Measurements from ENCODE around the gene RNF220. TPM values are rescaled to one million over a fixed set of nuclear protein-coding genes. Genes with fewer than 3 reads are reported as not detected.

RNF220 gene
- total and polyA plus RNA-seq, 2 of the 13 experiments (the other 11 are each of a cell fraction or from before 2014, with no cell fraction given): 48.2 to 72.1 TPM

- TF ChIP-seq, protein P1, sequence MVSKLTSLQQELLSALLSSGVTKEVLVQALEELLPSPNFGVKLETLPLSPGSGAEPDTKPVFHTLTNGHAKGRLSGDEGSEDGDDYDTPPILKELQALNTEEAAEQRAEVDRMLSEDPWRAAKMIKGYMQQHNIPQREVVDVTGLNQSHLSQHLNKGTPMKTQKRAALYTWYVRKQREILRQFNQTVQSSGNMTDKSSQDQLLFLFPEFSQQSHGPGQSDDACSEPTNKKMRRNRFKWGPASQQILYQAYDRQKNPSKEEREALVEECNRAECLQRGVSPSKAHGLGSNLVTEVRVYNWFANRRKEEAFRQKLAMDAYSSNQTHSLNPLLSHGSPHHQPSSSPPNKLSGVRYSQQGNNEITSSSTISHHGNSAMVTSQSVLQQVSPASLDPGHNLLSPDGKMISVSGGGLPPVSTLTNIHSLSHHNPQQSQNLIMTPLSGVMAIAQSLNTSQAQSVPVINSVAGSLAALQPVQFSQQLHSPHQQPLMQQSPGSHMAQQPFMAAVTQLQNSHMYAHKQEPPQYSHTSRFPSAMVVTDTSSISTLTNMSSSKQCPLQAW (CRISPR knock-in tag; IDR thresholded peaks at IDR 0.05): no peak
- TF ChIP-seq ZBTB43 (CRISPR knock-in tag; conservative IDR thresholded peaks at IDR 0.05) (no peak), ZNF740 (CRISPR knock-in tag; IDR thresholded peaks at IDR 0.05) (no peak), HNRNPLL (IDR thresholded peaks at IDR 0.05; ENCODE audit: low read depth, low read length, poor library complexity, severe bottlenecking) (no peak), RXRB (CRISPR knock-in tag; IDR thresholded peaks at IDR 0.05; ENCODE audit: borderline replicate concordance) (peak; percentile 58), CREM (IDR thresholded peaks at IDR 0.05) (no peak), CREM (CRISPR knock-in tag; IDR thresholded peaks at IDR 0.05) (no peak), BORCS8-MEF2B (CRISPR knock-in tag; IDR thresholded peaks at IDR 0.05) (peak; percentile 8; the same call in 1 of the 2 replicates), MXD3 (CRISPR knock-in tag; IDR thresholded peaks at IDR 0.05) (0 out of 2 replicates have a peak, but pooled peaks have one; percentile 63), ZNF878 (CRISPR knock-in tag; IDR thresholded peaks at IDR 0.05) (no peak), PHF8 (CRISPR knock-in tag; IDR thresholded peaks at IDR 0.05) (peak; percentile 73), DDIT3 (CRISPR knock-in tag; IDR thresholded peaks at IDR 0.05) (no peak), SP5 (CRISPR knock-in tag; IDR thresholded peaks at IDR 0.05; ENCODE audit: borderline replicate concordance, low read depth) (peak; percentile 20; the same call in 1 of the 2 replicates), ZC3H13 (CRISPR knock-in tag; IDR thresholded peaks at IDR 0.05) (no peak), SALL2 (CRISPR knock-in tag; IDR thresholded peaks at IDR 0.05) (peak; percentile 71), ZNF33B (CRISPR knock-in tag; IDR thresholded peaks at IDR 0.05) (no peak), RARG (CRISPR knock-in tag; IDR thresholded peaks at IDR 0.05; ENCODE audit: low read depth) (no peak), NFIC (IDR thresholded peaks at IDR 0.05; ENCODE audit: low read length) (no peak), ZNF678 (CRISPR knock-in tag; IDR thresholded peaks at IDR 0.05) (0 out of 2 replicates have a peak, but pooled peaks have one; percentile 63), ARID2 (CRISPR knock-in tag; IDR thresholded peaks at IDR 0.05; ENCODE audit: borderline replicate concordance) (no peak), DNMT1 (CRISPR knock-in tag; IDR thresholded peaks at IDR 0.05) (no peak), ZNF160 (CRISPR knock-in tag; IDR thresholded peaks at IDR 0.05) (peak; percentile 77; the same call in 1 of the 2 replicates)
- TF ChIP-seq, protein P2, sequence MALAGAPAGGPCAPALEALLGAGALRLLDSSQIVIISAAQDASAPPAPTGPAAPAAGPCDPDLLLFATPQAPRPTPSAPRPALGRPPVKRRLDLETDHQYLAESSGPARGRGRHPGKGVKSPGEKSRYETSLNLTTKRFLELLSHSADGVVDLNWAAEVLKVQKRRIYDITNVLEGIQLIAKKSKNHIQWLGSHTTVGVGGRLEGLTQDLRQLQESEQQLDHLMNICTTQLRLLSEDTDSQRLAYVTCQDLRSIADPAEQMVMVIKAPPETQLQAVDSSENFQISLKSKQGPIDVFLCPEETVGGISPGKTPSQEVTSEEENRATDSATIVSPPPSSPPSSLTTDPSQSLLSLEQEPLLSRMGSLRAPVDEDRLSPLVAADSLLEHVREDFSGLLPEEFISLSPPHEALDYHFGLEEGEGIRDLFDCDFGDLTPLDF (CRISPR knock-in tag; IDR thresholded peaks at IDR 0.05): no peak
- TF ChIP-seq, protein P3, sequence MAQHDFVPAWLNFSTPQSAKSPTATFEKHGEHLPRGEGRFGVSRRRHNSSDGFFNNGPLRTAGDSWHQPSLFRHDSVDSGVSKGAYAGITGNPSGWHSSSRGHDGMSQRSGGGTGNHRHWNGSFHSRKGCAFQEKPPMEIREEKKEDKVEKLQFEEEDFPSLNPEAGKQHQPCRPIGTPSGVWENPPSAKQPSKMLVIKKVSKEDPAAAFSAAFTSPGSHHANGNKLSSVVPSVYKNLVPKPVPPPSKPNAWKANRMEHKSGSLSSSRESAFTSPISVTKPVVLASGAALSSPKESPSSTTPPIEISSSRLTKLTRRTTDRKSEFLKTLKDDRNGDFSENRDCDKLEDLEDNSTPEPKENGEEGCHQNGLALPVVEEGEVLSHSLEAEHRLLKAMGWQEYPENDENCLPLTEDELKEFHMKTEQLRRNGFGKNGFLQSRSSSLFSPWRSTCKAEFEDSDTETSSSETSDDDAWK (CRISPR knock-in tag; IDR thresholded peaks at IDR 0.05): no peak
These were observed 226.8 kb downstream of the RNF220 start (continued) for GRCh38 chr1:44631647-44632539.
